Keratinocyte (primary cell): ENCODE measurements around the gene TRABD2B. TPM values are rescaled to one million over a fixed set of nuclear protein-coding genes. Genes with fewer than 3 reads are reported as not detected.

ENCODE experiments used
- DNase-seq: peaks from one replicate; pipeline ENCODE4 v3.0.0-alpha.2; 2011; ENCODE audit warnings: low read depth, missing footprints, low spot score
- FAIRE-seq: peaks from 2 replicates; lab custom pipeline; 2011; peaks lifted over from hg19 to GRCh38; lab: Jason Lieb, UNC
- H2AFZ ChIP-seq: 2 replicates; pipeline ENCODE4 v1.6.0; 2012; ENCODE audit warnings: low read length, control low read depth, inconsistent platforms; ENCODE audit not compliant: control insufficient read depth
- H3K27ac ChIP-seq: 2 replicates; pipeline ENCODE4 v1.5.1; 2011; ENCODE audit warnings: low read length; ENCODE audit not compliant: control insufficient read depth, insufficient read depth
- H3K27me3 ChIP-seq: 3 replicates; pipeline ENCODE4 v1.6.0; 2011; ENCODE audit warnings: low read length; ENCODE audit not compliant: control insufficient read depth, insufficient read depth; ENCODE audit errors: extremely low read depth
- H3K36me3 ChIP-seq, 2 experiments: 2 replicates in 1 of 2; 3 replicates in 1 of 2; pipeline ENCODE4 v1.5.1; 2011; ENCODE audit warnings: low read length in 2 of 2, mild to moderate bottlenecking in 1 of 2; ENCODE audit not compliant: control insufficient read depth in 2 of 2, insufficient read depth in 2 of 2; ENCODE audit errors: extremely low read depth in 1 of 2
- H3K4me1 ChIP-seq: 3 replicates; pipeline ENCODE4 v1.5.1; 2011; ENCODE audit warnings: low read length; ENCODE audit not compliant: control insufficient read depth, insufficient read depth; ENCODE audit errors: extremely low read depth
- H3K4me2 ChIP-seq: 3 replicates; pipeline ENCODE4 v1.6.0; 2011; ENCODE audit warnings: low read depth, low read length; ENCODE audit not compliant: control insufficient read depth, insufficient read depth; ENCODE audit errors: extremely low read depth
- H3K4me3 ChIP-seq, 3 experiments: fragments of 200-600 bp in 1 of 3; sonication (generic) in 1 of 3; 2 replicates in 2 of 3; 3 replicates in 1 of 3; pipeline ENCODE4 v1.5.1; 2011 to 2016; ENCODE audit warnings: low read length in 3 of 3, mild to moderate bottlenecking in 3 of 3, control low read depth in 2 of 3, inconsistent platforms in 1 of 3, low read depth in 1 of 3, mixed read lengths in 1 of 3, mixed run types in 1 of 3, moderate library complexity in 1 of 3; ENCODE audit not compliant: control insufficient read depth in 2 of 3, insufficient read depth in 2 of 3; ENCODE audit errors: extremely low read depth in 1 of 3
- H3K79me2 ChIP-seq: 2 replicates; pipeline ENCODE4 v1.6.0; 2012; ENCODE audit warnings: low read length; ENCODE audit not compliant: control insufficient read depth, insufficient read depth
- H3K9ac ChIP-seq: 3 replicates; pipeline ENCODE4 v1.6.0; 2011; ENCODE audit warnings: low read length; ENCODE audit not compliant: control insufficient read depth, insufficient read depth; ENCODE audit errors: extremely low read depth
- H3K9me1 ChIP-seq: 3 replicates; pipeline ENCODE4 v1.6.0; 2011; ENCODE audit warnings: low read length; ENCODE audit not compliant: control insufficient read depth, insufficient read depth; ENCODE audit errors: extremely low read depth
- H3K9me3 ChIP-seq: 2 replicates; pipeline ENCODE4 v1.5.1; 2012; ENCODE audit warnings: low read depth, low read length; ENCODE audit not compliant: control insufficient read depth
- H4K20me1 ChIP-seq: 3 replicates; pipeline ENCODE4 v1.6.0; 2011; ENCODE audit warnings: low read length; ENCODE audit not compliant: control insufficient read depth, insufficient read depth; ENCODE audit errors: extremely low read depth
- CTCF ChIP-seq, 3 experiments: IDR thresholded peaks in 1 of 3; conservative IDR thresholded peaks in 1 of 3; optimal IDR thresholded peaks in 1 of 3; 2 replicates in 2 of 3; 3 replicates in 1 of 3; pipeline versions ENCODE3 to v1.5.1; 2011; ENCODE audit warnings: low read length in 3 of 3, mild to moderate bottlenecking in 3 of 3, moderate library complexity in 2 of 3, control low read depth in 1 of 3, inconsistent platforms in 1 of 3; ENCODE audit not compliant: insufficient read depth in 2 of 3; ENCODE audit errors: extremely low read depth in 1 of 3
- EZH2 ChIP-seq: IDR thresholded peaks from one replicate; pipeline ENCODE4 v1.6.1; 2012; ENCODE audit warnings: inconsistent platforms, mild to moderate bottlenecking, low read length, moderate library complexity
- dilution Hi-C: fragments of 300-500 bp; cut with MboI; formaldehyde crosslinking; loops from one replicate; pipeline ENCODE4 v1.7.0; 2020; ENCODE audit warnings: low sequenced_read_pairs; ENCODE audit not compliant: extremely low pct_ligation_motif_present
- polyA plus RNA-seq, 5 experiments: library from polyadenylated mRNA; depleted of rRNA in 3 of 5; stranded (reverse) in 3 of 5; stranded (forward) in 1 of 5; unstranded in 1 of 5; fragments of >200 nt; gene quantifications; 1 replicate in 1 of 5; 2 replicates in 3 of 5; 3 replicates in 1 of 5; pipeline versions ENCODE4 v1.2.1 to v1.2.3, GENCODE V29; 2011 to 2012; ENCODE audit warnings: missing spikeins in 2 of 5, low read depth in 1 of 5, low replicate concordance in 1 of 5

The TRABD2B gene
- polyA plus RNA-seq, 1 donor (not counting 4 experiments of a cell fraction or from before 2014, with no cell fraction given), result 0.13 TPM

GRCh38 chr1:47754221-47754620 lies 243.0 kb downstream of the TRABD2B start:
- no peak for FAIRE-seq
- Histone ChIP-seq H3K9me1 (no peaks in the 10 kb centered on the region), H3K27me3 (no peaks in the 10 kb centered on the region), H4K20me1 (no peaks in the 10 kb centered on the region), H3K4me3 (no peak overlapping the region), H2AFZ (no peak overlapping the region), H3K79me2 (no peaks in the 10 kb centered on the region), H3K4me1 (peaks cover 4% of the 10 kb centered on the region), H3K9me3 (no peaks in the 10 kb centered on the region), H3K4me2 (no peak overlapping the region), H3K9ac (no peak overlapping the region), H3K27ac (no peak overlapping the region), H3K36me3 (no peaks in the 10 kb centered on the region)
- TF ChIP-seq EZH2, result no peak
- TF ChIP-seq CTCF (optimal IDR thresholded peaks at IDR 0.05 in 1 of 3, IDR thresholded peaks at IDR 0.05 in 1 of 3, conservative IDR thresholded peaks at IDR 0.05 in 1 of 3; ENCODE audit: extremely low read depth in 1 of 3, insufficient read depth in 2 of 3, low read length in 3 of 3), result no peak
- DNase-seq, result no peak
- dilution Hi-C loops, result no loop called here

GRCh38 chr1:47753808-47754207 lies 243.4 kb downstream of the TRABD2B start:
- dilution Hi-C loops, result no loop called here
- Histone ChIP-seq H4K20me1 (no peaks in the 10 kb centered on the region), H3K27me3 (no peaks in the 10 kb centered on the region), H3K27ac (no peak overlapping the region), H2AFZ (no peak overlapping the region), H3K9me3 (no peaks in the 10 kb centered on the region), H3K9me1 (no peaks in the 10 kb centered on the region), H3K36me3 (no peaks in the 10 kb centered on the region), H3K9ac (no peak overlapping the region), H3K4me2 (no peak overlapping the region), H3K79me2 (no peaks in the 10 kb centered on the region), H3K4me3 (no peak overlapping the region), H3K4me1 (peaks cover 4% of the 10 kb centered on the region)
- FAIRE-seq (no peak), DNase-seq (no peak)
- TF ChIP-seq CTCF (optimal IDR thresholded peaks at IDR 0.05 in 1 of 3, IDR thresholded peaks at IDR 0.05 in 1 of 3, conservative IDR thresholded peaks at IDR 0.05 in 1 of 3; ENCODE audit: extremely low read depth in 1 of 3, insufficient read depth in 2 of 3, low read length in 3 of 3), result no peak
- no peak for TF ChIP-seq EZH2
